H1 (cell line): ENCODE data around the gene USH2A. TPM values are rescaled to one million over a fixed set of nuclear protein-coding genes. Genes with fewer than 3 reads are reported as not detected.

Experiments
- CTCF ChIA-PET: fragments of 300-600 bp; sonication (Branson Sonifier 250); formaldehyde crosslinking; loops from one replicate; lab custom pipeline; 2021; ENCODE audit not compliant: partially characterized antibody; lab: Charles Lee
- POLR2A ChIA-PET: fragments of 300-600 bp; sonication (Branson Sonifier 250); formaldehyde crosslinking; loops from one replicate; lab custom pipeline; 2021; ENCODE audit warnings: inconsistent platforms; ENCODE audit not compliant: partially characterized antibody; lab: Charles Lee
- DNase-seq, 2 experiments: peaks; one replicate each; pipeline versions ENCODE4 v3.0.0 to v3.0.0-alpha.2; 2010 to 2022; ENCODE audit warnings: low spot score in 2 of 2, low read depth in 1 of 2, mixed read lengths in 1 of 2
- FAIRE-seq: peaks from 2 replicates; lab custom pipeline; 2011; peaks lifted over from hg19 to GRCh38; lab: Jason Lieb, UNC
- H2AFZ ChIP-seq: 2 replicates; pipeline ENCODE4 v1.8.1; 2012; ENCODE audit warnings: low read length, inconsistent platforms
- H2AK5ac ChIP-seq: 2 replicates; pipeline ENCODE4 v1.6.1; 2013; ENCODE audit warnings: low read depth, low read length
- H2BK120ac ChIP-seq: replicated peaks from 2 replicates; pipeline ENCODE3; 2013; ENCODE audit warnings: low read depth, low read length, inconsistent platforms
- H2BK12ac ChIP-seq: 2 replicates; pipeline ENCODE4 v1.6.1; 2013; ENCODE audit warnings: low read depth, low read length
- H2BK15ac ChIP-seq: 2 replicates; pipeline ENCODE4 v1.6.1; 2013; ENCODE audit warnings: low read length
- H2BK20ac ChIP-seq: 2 replicates; pipeline ENCODE4 v1.6.1; 2013; ENCODE audit warnings: low read length
- H2BK5ac ChIP-seq: 2 replicates; pipeline ENCODE4 v1.6.1; 2013; ENCODE audit warnings: low read depth, low read length
- H3K14ac ChIP-seq: 2 replicates; pipeline ENCODE4 v1.6.1; 2013; ENCODE audit warnings: inconsistent platforms; ENCODE audit not compliant: insufficient read length
- H3K18ac ChIP-seq: 2 replicates; pipeline ENCODE4 v1.6.1; 2013; ENCODE audit warnings: low read length; ENCODE audit errors: extremely low read depth
- H3K23ac ChIP-seq: 2 replicates; pipeline ENCODE4 v1.6.1; 2013; ENCODE audit warnings: inconsistent platforms; ENCODE audit not compliant: insufficient read length
- H3K23me2 ChIP-seq: 2 replicates; pipeline ENCODE4 v1.6.1; 2013; ENCODE audit warnings: low read depth, low read length
- H3K27ac ChIP-seq: 2 replicates; pipeline ENCODE4 v1.6.1; 2011; ENCODE audit warnings: low read depth, low read length, inconsistent platforms
- H3K27me3 ChIP-seq, 4 experiments: replicated peaks in 1 of 4; 1 replicate in 1 of 4; 2 replicates in 3 of 4; pipeline versions ENCODE4 v1.6.1 to v1.8.1; 2011 to 2013; ENCODE audit warnings: low read length in 3 of 4, mild to moderate bottlenecking in 3 of 4, inconsistent platforms in 2 of 4, mixed read lengths in 2 of 4, moderate library complexity in 1 of 4; ENCODE audit not compliant: control insufficient read depth in 3 of 4, insufficient read depth in 3 of 4; ENCODE audit errors: extremely low read depth in 1 of 4
- H3K36me3 ChIP-seq, 4 experiments: 2 replicates each; pipeline versions ENCODE4 v1.6.1 to v1.8.1; 2011 to 2013; ENCODE audit warnings: mild to moderate bottlenecking in 4 of 4, low read length in 3 of 4, moderate library complexity in 2 of 4, control low read depth in 1 of 4, inconsistent platforms in 1 of 4; ENCODE audit not compliant: insufficient read depth in 4 of 4, control insufficient read depth in 2 of 4
- H3K4ac ChIP-seq: replicated peaks from 2 replicates; pipeline ENCODE3; 2013; ENCODE audit warnings: low read length, low read depth, mixed read lengths, inconsistent platforms; ENCODE audit not compliant: insufficient read length
- H3K4me1 ChIP-seq, 4 experiments: replicated peaks in 1 of 4; 1 replicate in 1 of 4; 2 replicates in 3 of 4; pipeline versions ENCODE4 v1.6.1 to v1.8.1; 2011 to 2013; ENCODE audit warnings: low read length in 3 of 4, inconsistent platforms in 2 of 4, mixed read lengths in 1 of 4; ENCODE audit not compliant: insufficient read depth in 4 of 4, control insufficient read depth in 3 of 4
- H3K4me2 ChIP-seq, 2 experiments: 2 replicates each; pipeline versions ENCODE4 v1.6.1 to v1.8.1; 2011 to 2013; ENCODE audit warnings: low read depth in 2 of 2, low read length in 2 of 2, control low read depth in 1 of 2, inconsistent platforms in 1 of 2, mild to moderate bottlenecking in 1 of 2; ENCODE audit not compliant: insufficient read depth in 1 of 2
- H3K4me3 ChIP-seq, 4 experiments: fragments of 200-600, 300-600 bp in 1 of 4; sonication (generic), shearing (Covaris generic), sonication (Bioruptor Twin) in 1 of 4; 2 replicates each; pipeline versions ENCODE4 v1.5.1 to v1.8.1; 2011 to 2016; ENCODE audit warnings: low read length in 4 of 4, low read depth in 3 of 4, control low read depth in 2 of 4, inconsistent platforms in 2 of 4, mild to moderate bottlenecking in 2 of 4, mixed read lengths in 1 of 4, moderate library complexity in 1 of 4; ENCODE audit not compliant: insufficient read depth in 2 of 4; ENCODE audit errors: extremely low read depth in 1 of 4
- H3K56ac ChIP-seq: replicated peaks from 2 replicates; pipeline ENCODE3; 2013; ENCODE audit warnings: low read depth, mild to moderate bottlenecking, mixed read lengths, low read length, inconsistent platforms; ENCODE audit not compliant: insufficient read length
- H3K79me1 ChIP-seq: 2 replicates; pipeline ENCODE4 v1.6.1; 2013; ENCODE audit warnings: low read depth, low read length, control low read depth
- H3K79me2 ChIP-seq, 2 experiments: 2 replicates each; pipeline versions ENCODE4 v1.6.1 to v1.8.1; 2012 to 2013; ENCODE audit warnings: low read length in 2 of 2, mild to moderate bottlenecking in 2 of 2, inconsistent platforms in 1 of 2; ENCODE audit not compliant: insufficient read depth in 2 of 2, control insufficient read depth in 1 of 2
- H3K9ac ChIP-seq, 4 experiments: replicated peaks in 1 of 4; 1 replicate in 1 of 4; 2 replicates in 3 of 4; pipeline versions ENCODE4 v1.6.1 to v1.8.1; 2011 to 2013; ENCODE audit warnings: low read depth in 3 of 4, low read length in 3 of 4, control low read depth in 2 of 4, mild to moderate bottlenecking in 2 of 4, moderate library complexity in 2 of 4, inconsistent platforms in 1 of 4; ENCODE audit errors: extremely low read depth in 1 of 4
- H3K9me3 ChIP-seq, 2 experiments: 2 replicates each; pipeline versions ENCODE4 v1.6.1 to v1.8.1; 2012 to 2013; ENCODE audit warnings: mild to moderate bottlenecking in 2 of 2, moderate library complexity in 2 of 2, control low read depth in 1 of 2, inconsistent platforms in 1 of 2, low read depth in 1 of 2, low read length in 1 of 2, mixed read lengths in 1 of 2; ENCODE audit not compliant: insufficient read depth in 2 of 2
- H4K20me1 ChIP-seq, 2 experiments: replicated peaks in 1 of 2; 2 replicates each; pipeline versions ENCODE3 to v1.8.1; 2011 to 2013; ENCODE audit warnings: inconsistent platforms in 2 of 2, low read length in 2 of 2, mild to moderate bottlenecking in 1 of 2; ENCODE audit not compliant: insufficient read depth in 2 of 2, control insufficient read depth in 1 of 2
- H4K5ac ChIP-seq: 2 replicates; pipeline ENCODE4 v1.6.1; 2013; ENCODE audit warnings: low read length, low read depth, mixed read lengths, inconsistent platforms; ENCODE audit not compliant: insufficient read length
- H4K8ac ChIP-seq: 2 replicates; pipeline ENCODE4 v1.8.0; 2013; ENCODE audit warnings: mild to moderate bottlenecking, moderate library complexity, low read length, inconsistent platforms; ENCODE audit not compliant: insufficient read depth; ENCODE audit errors: extremely low read depth
- H4K91ac ChIP-seq: replicated peaks from 2 replicates; pipeline ENCODE3; 2013; ENCODE audit warnings: low read length, mixed read lengths, inconsistent platforms; ENCODE audit not compliant: insufficient read length
- ASH2L ChIP-seq: fragments of 200-600, 300-600 bp; sonication (generic); IDR thresholded peaks from one replicate; pipeline ENCODE4 v1.7.1; 2017; ENCODE audit warnings: low read length
- ZNF274 ChIP-seq: IDR thresholded peaks from 2 replicates; pipeline ENCODE4 v1.7.0; 2012; ENCODE audit warnings: low read length, borderline replicate concordance; ENCODE audit errors: extremely low read depth
- WGBS, 2 experiments: shearing (Covaris generic) in 1 of 2; methylation state at CpG; one replicate each; pipeline versions ENCODE4 v1.1.6 to v1.1.7; 2013 to 2015; ENCODE audit warnings: low lambda C conversion rate in 2 of 2, mixed read lengths in 2 of 2, inconsistent platforms in 1 of 2, low coverage in 1 of 2, missing lambda C conversion rate in 1 of 2; ENCODE audit not compliant: insufficient replicate concordance in 2 of 2, insufficient coverage in 1 of 2, insufficient read length in 1 of 2; ENCODE audit errors: extremely low coverage in 1 of 2, missing lambda C conversion rate in 1 of 2; 5-methylcytosine and 5-hydroxymethylcytosine counted together
- polyA plus RNA-seq, 7 experiments: library from polyadenylated mRNA; depleted of rRNA in 3 of 7; stranded (reverse) in 5 of 7; unstranded in 2 of 7; fragments of >200 nt in 5 of 7; fragments of 200-250 nt in 2 of 7; gene quantifications; 1 replicate in 5 of 7; 2 replicates in 1 of 7; 4 replicates in 1 of 7; pipeline versions ENCODE4 v1.2.1 to v1.2.3, GENCODE V29; 2011 to 2013; ENCODE audit warnings: missing spikeins in 2 of 7, mixed read lengths in 2 of 7
- total RNA-seq: library from RNA; stranded (reverse); fragmentation: NEBNext Ultra II Directional; extraction: Animal tissue kit (Norgen Biotek cat#: 25700); gene quantifications from 2 replicates; pipeline ENCODE4 v1.2.1, GENCODE V29; 2021

Gene USH2A
- total and polyA plus RNA-seq, 2 of the 8 experiments (the other 6 are each of a cell fraction or from before 2014, with no cell fraction given), result 0.02 to 0.17 TPM

DNA sequence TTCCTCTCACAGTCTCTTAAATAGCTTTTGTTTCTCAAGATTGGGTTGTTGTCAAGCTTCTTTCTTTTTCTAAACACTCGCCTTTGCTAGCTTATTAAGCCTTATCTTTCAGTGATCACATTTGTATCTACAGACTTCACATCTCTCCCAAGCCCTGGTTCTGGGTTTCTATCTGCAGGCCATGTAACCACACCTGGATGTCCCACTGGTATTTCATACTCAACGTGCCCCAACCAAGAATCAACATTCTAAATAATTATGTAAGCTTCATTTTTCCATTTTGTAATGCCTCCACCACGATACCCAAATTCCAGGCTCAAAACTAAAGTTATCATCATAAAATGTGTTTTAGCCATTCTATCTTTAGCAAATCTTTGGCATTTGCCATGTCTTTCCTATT lies 372.2 kb downstream of the USH2A start:
- Histone ChIP-seq H2AK5ac (no peak overlapping the region), H3K9ac (no peak overlapping the region), H3K23ac (no peak overlapping the region), H3K4ac (no peak overlapping the region), H2BK120ac (no peak overlapping the region), H3K79me1 (no peaks in the 10 kb centered on the region), H2BK12ac (no peak overlapping the region), H2BK20ac (no peak overlapping the region), H2BK5ac (no peak overlapping the region), H3K18ac (no peak overlapping the region), H4K5ac (no peak overlapping the region), H2BK15ac (no peak overlapping the region), H3K27ac (no peak overlapping the region), H3K9me3 (no peaks in the 10 kb centered on the region), H3K27me3 (no peaks in the 10 kb centered on the region), H4K8ac (no peak overlapping the region), H3K4me2 (no peak overlapping the region), H3K4me3 (no peak overlapping the region), H3K36me3 (no peaks in the 10 kb centered on the region), H2AFZ (0 out of 2 replicates have a peak overlapping the region, but pooled peaks have one; percentile 24), H3K4me1 (no peaks in the 10 kb centered on the region), H3K79me2 (no peaks in the 10 kb centered on the region), H4K91ac (no peak overlapping the region), H3K23me2 (no peaks in the 10 kb centered on the region), H3K14ac (no peak overlapping the region), H4K20me1 (no peaks in the 10 kb centered on the region), H3K56ac (no peak overlapping the region)
- CTCF ChIA-PET, result interaction anchor here (0.6 to 1.4 kb wide), 3 partner anchors 9 to 1609 kb away, joined by 3 to 4 read pairs (median 3); no protein-coding TSS in a partner anchor
- POLR2A ChIA-PET, result no interaction called here
- WGBS, 2 experiments, result 92% methylated on average over 3 of the region's 3 CpGs; no CpG with 5 or more reads in 1 of the 2 experiments
- no peak for FAIRE-seq
- DNase-seq, result no peak
- TF ChIP-seq ASH2L (no peak), ZNF274 (no peak)
